C4-2B (cell line): ENCODE data around the gene LPP.

Experiments
- H3K27ac ChIP-seq: fragments of 450-650 bp; 2 replicates; pipeline ENCODE4 v1.5.1; 2017
- ZFX ChIP-seq: fragments of 450-650 bp; IDR thresholded peaks from 2 replicates; pipeline ENCODE4 v1.6.1; 2017
- TF ChIP-seq, protein P1 (sequence below): fragments of 450-650 bp; conservative IDR thresholded peaks from 2 replicates; pipeline ENCODE4 v1.5.1; 2017; ENCODE audit warnings: mild to moderate bottlenecking

LPP gene

DNA sequence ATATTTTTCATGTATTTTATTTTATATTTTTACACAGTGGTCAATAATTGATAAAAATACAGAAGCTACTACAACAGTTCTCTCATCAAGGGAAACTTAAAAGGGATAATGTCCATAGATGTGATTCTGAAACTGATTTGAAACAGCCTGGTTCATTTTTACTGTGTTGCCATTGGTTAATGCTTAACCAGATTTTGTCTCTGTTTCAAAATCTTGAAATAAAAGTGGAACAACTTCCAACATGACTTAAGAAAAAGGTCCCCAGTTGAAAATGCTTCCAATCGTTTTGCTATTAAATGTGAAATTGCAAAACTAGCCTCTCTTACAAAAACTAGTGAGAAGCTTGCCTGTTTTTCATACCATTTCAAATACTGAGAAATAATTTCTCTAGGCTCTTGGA lies 240.7 kb downstream of the LPP start:
- TF ChIP-seq ZFX = no peak
- TF ChIP-seq, protein P1, sequence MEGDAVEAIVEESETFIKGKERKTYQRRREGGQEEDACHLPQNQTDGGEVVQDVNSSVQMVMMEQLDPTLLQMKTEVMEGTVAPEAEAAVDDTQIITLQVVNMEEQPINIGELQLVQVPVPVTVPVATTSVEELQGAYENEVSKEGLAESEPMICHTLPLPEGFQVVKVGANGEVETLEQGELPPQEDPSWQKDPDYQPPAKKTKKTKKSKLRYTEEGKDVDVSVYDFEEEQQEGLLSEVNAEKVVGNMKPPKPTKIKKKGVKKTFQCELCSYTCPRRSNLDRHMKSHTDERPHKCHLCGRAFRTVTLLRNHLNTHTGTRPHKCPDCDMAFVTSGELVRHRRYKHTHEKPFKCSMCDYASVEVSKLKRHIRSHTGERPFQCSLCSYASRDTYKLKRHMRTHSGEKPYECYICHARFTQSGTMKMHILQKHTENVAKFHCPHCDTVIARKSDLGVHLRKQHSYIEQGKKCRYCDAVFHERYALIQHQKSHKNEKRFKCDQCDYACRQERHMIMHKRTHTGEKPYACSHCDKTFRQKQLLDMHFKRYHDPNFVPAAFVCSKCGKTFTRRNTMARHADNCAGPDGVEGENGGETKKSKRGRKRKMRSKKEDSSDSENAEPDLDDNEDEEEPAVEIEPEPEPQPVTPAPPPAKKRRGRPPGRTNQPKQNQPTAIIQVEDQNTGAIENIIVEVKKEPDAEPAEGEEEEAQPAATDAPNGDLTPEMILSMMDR = no peak
- no peak overlapping the region for H3K27ac ChIP-seq

DNA sequence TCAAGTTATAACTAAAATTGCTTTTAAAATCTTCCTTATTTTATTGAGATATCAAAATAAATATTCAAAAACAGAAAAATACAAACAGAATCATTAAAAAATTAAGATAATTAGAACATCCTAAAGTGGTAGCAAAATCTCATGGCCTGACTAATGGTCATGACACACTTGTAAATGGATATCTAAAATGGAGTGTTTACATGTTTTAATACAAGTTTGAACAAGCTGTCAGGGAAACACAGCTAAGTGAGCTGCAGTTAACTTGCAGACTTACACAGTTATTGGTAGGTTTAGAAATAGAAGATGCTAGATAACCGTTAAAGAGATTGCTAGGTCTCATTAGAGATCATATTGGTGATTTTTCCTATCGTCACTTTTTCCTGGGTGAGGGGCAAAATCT lies 242.3 kb downstream of the LPP start:
- TF ChIP-seq, protein P1 = no peak
- no peak for TF ChIP-seq ZFX

DNA sequence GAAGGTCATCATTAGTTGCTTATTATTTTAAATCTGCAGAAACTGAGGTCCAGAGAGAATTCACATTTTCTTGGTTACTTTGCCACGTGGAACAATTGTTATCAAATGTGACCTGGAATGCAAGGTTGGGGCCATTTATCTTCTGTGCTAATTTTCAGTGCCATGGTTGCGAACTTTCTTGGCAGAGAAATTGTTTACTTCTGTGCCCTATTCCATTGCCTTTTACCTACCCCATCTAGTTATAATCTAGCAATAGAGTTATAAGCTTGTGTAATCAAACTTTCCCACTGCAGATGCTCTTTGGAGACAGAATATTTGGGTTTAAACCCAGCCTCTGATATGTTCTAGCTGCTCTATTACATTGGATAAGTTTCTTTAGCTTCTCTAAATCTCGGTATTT lies 242.9 kb downstream of the LPP start:
- H3K27ac ChIP-seq = no peak overlapping the region
- no peak for TF ChIP-seq ZFX
- TF ChIP-seq, protein P1 = no peak

More for the DNA sequence above, 242.3 kb downstream of the LPP start:
- no peak overlapping the region for H3K27ac ChIP-seq

DNA sequence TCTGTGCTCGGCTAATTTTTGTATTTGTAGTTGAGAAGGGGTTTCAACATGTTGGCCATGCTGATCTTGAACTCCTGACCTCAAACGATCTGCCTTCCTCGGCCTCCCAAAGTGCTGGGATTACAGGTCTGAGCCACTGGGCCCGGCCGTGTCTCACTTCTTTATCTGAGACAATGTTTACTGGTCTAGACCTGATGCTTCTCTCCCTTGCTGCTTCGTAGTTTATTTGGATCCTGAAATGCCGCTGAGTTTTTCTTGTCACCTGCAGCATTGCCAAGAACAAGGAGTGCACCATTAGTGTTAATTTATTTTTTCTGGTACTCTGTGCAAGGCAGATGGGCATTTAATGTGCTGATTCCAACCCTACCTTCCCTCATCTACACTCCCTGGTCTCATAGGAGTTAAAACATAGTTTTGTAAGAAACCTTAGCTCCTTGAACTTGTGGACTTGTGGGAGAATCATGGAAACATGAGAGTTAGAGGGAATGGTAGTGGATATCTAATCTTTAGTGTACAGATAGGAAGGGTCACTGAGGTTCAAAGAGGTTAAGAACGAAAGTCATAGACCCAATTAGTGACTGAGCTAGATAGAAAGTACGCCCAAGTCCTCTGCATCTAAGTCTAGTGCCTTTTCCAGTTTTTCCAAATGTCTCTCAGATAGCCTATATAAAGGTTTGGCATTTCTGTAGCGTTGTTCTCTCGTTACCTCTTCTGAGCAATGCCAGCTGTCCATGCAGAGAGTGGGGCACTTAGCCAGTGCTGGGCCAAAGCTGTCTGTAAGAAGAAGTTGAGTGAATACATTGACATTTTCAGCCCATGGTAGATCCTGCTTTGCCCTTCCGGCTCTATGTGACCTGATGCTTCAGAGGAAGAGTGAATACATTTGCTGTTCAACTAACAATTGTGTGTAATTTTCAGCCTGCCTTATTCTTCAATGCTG lies 244.1 kb downstream of the LPP start:
- no peak overlapping the region for H3K27ac ChIP-seq
- TF ChIP-seq, protein P1 = no peak
- no peak for TF ChIP-seq ZFX

DNA sequence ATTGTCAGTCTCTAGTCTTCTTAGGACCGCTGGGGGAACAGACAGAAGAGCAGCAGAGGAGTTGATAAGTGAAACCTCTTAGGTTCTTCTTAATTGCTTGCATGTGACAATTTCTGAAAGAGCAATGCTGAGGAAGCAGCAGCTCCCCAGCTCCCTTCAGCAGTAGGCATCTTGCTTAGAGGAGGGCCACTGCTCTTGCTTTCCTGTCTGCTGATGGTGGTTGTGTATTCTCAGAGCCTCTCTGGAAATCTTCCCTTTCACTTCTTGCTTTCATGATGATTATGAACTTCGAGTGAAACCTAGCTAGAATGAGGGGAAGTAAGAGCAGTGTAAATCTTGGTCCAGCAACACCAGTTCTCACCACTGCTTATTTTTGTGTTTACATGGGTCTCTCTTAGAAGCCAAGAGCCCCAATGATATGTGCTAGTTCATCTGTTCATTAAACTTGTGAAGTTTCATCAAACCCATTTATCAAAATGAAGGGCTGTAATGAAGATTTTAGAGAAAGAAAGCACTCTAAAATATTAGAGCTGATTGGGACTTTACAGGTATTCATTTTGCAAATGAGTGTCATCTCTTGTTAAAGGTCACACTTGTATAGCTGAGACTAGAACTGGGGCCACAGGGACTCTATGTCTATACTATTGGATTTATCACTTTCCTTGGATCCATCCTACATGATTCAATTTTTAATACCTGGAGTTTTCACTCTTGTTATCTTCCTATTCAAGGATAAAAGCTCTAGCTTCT lies 246.7 kb downstream of the LPP start:
- H3K27ac ChIP-seq = no peak overlapping the region
- TF ChIP-seq, protein P1 = no peak
- TF ChIP-seq ZFX = no peak

DNA sequence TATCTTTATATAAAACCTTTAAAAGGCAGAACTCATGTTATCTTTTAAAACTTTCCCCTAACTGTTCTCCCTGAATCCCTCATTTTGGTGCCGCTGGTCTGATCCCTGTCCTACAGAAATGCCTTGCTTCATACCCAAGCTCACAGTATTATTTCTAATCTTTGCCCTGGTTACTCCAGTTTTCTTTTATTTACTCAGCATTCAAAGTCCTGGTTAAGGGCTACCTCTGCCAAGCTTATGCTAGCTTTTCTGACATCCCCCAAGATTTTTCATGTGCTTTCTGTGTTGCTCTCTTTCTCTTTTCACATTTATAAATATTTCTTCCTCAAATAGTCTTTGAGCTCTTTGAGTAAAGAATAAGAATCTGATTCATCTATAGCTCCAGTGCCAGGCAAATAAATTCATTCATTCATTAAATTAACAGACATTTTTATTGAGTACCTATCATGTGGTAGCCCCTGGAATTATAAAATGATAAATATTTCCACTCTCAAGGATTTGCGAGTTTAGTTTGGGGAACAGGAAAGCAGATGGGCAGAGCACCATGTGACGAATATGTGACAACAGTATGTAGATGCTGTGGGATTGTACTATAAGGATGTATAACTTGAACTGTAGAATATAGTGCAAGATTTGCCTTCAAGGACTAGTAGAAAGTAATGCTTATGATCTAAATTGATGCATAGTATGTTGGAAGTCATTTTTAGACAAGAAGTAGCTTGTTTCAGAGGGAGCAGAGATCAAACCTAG lies 247.5 kb downstream of the LPP start:
- TF ChIP-seq, protein P1 = no peak
- no peak for TF ChIP-seq ZFX

More for the DNA sequence above, 247.5 kb downstream of the LPP start:
- H3K27ac ChIP-seq = no peak overlapping the region
